Activated CD4-positive, CD25-positive, alpha-beta regulatory T cell treated with anti-CD3 and anti-CD28 coated beads, Interleukin-2, amount 50 U/mL, for 24 hours (primary cell): ENCODE measurements around the gene CCT6A.
"Not testable (repeated sequence)": the region's sequence is repeated elsewhere in the genome, so short reads cannot be mapped to it uniquely, and the experiment has no call there.

Source experiments
- ATAC-seq, 2 donors: fragments of 150-1000 bp; cut with Tn5 transposase; one replicate each; pipeline ENCODE4 v1.10.0; 2021; ENCODE audit warnings: mild to moderate bottlenecking in 1 of 2, moderate library complexity in 1 of 2

Gene CCT6A

DNA sequence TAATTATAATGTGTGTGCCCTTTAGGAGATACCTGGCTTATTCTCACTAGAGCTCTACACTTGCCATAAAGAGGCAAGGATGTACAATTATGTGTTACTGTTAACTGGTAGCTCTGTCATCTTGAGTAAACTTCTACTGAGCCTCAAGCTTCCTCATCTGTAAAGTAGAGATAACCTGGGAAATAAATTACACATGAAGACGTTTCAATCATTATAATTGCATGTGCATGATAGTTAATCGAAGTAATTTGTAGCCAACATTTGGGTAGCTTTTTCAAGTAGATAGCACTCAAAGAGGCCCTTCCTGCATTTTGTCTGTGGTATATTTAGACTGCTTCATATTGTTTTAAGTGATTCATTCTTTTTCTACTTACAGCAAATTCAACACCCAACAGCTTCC, 2.4 kb downstream of the CCT6A start:
- ATAC-seq = no peak

DNA sequence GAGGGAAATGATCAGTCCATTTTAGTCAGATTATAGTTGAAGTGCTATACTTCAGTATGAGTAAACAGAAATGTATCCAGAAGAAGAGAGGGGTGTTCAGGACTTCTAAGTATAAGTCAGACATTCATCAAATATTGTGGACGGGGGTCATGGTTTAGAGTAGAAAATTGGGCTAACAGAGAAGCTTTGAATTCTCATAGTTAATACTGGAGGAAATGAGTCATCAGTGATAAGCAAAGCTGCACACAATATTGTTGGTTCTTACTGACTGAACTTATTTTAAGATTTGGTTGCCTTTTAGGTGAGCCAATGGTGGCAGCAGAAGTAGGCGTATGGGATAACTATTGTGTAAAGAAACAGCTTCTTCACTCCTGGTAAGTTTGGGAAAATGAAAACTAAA, 10.8 kb downstream of the CCT6A start:
- peak; percentile 36 to 43 for ATAC-seq

DNA sequence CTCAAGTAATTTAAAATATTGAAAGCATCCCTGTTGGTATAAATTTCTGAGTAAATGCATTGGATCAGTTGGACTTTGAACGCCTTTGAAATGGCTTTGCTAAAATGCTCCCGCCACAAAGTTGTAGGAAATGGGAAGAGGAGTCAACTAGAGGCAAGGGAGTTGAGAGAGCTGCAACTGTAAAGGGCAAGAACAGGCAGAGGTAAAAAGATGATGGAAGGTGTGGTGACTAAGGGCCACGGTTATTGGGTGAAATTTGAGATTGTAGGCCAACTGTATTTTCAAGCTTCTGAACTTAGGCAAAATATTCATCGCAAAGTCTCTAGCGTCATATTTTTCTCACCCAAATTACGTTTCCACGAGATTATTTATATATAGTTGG, 11.9 kb downstream of the CCT6A start:
- ATAC-seq = no peak

DNA sequence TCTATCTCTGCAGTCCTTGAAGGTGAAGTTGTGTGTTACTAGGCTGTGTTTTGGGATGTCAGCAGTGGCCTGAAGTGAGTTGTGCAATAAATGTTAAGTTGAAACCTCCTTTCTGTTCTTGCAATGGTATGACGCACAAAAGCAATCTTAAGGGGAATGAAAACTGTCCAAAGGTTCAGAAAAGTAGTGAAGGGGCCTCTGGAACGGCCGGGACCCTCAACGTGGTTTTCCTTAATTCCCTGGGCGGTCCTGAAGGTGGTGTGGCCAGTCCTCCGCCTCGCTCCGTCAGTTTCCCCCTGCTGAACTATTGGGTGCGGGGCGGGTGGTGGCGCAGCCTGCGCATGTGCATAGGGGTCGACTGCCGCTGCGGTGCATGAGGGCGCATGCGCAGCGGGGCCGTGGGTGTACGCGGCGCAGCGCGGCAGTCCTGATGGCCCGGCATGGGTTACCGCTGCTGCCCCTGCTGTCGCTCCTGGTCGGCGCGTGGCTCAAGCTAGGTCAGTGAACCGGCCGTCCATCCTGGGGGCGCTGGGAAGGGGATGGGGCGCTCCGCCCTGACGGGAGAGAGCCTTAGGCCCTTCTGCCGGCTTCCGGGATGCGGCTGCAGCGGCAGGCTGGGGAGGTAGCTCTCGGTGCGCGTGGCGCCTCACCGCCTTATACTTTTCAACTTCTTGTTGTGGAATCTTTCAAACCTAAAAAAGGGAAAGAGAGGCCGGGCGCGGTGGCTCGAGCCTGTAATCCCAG, 12.5 kb downstream of the CCT6A start, which contains the start of gene SUMF2:
SUMF2 (plus strand) TSS at position 405 of the 744 bp plus-strand sequence; CDS start at position 431, 26 bp downstream.
- peak; percentile 83 to 84 for ATAC-seq

DNA sequence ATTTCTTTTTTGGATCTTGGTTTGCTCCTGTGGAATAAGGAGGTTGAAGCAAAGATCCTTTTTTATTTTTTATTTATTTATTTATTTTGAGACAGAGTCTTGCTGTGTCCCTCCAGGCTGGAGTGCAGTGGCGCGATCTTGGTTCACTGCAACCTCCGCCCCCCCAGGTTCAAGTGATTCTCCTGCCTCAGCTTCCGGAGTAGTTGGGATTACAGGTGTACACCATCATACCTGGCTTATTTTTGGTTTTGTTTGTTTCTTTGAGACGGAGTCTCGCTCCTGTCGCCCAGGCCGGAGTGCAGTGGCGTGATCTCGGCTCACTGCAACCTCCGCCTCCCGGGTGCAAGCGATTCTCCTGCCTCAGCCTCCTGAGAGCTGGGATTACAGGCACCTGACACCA, 14.8 kb downstream of the CCT6A start:
- not testable (repeated sequence) for ATAC-seq

DNA sequence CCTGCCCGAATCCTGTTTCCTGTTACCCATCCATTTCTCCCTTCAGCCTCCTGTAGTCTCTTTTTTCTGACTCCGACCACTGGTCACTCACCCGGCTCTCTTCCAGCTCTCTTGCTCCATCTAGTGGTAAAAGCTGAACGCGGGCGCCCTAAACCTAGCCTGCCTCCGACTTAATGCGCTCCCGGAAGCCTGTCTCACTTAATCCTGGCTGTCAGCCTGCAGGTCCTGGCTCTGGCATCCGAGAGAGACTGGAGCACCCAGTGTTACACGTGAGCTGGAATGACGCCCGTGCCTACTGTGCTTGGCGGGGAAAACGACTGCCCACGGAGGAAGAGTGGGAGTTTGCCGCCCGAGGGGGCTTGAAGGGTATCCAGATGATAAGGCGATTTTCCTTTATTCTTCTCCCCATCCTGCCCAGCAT, 22.8 kb downstream of the CCT6A start:
- peak; percentile 81 to 87 for ATAC-seq

DNA sequence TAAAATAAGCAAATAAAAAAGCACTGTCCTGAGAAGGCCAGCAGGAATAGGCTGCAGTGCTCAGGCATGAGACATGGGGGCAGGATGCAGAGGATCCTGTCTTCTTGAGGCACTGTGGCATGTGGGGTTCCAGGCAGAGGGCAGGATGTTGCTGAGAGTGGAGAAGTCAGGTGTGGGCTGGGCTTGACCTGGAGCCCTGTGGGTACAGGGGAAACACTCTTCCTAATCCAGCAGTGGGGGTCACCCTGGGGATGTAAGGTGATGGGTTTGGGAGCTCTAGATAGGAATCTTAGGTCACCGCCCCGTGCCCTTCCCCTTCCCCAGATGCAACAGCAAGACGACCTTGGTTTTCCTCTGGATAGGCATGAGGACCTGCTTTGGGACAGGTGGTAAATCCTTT, 26.1 kb downstream of the CCT6A start:
- ATAC-seq = no peak

DNA sequence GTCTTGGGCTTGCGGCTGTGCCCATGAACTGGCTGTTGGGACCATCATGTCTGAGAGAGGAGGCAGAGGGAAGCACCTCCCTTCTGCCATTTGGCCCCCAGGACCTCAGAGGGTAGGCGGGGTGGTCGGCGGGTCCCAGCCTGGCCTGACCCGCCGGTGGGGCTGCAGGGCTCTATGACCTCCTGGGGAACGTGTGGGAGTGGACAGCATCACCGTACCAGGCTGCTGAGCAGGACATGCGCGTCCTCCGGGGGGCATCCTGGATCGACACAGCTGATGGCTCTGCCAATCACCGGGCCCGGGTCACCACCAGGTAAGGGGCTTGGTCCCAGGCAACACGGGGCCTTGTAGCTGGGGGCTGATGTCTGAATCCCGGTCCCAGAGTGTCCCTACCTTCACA, 26.6 kb downstream of the CCT6A start:
- no peak for ATAC-seq

DNA sequence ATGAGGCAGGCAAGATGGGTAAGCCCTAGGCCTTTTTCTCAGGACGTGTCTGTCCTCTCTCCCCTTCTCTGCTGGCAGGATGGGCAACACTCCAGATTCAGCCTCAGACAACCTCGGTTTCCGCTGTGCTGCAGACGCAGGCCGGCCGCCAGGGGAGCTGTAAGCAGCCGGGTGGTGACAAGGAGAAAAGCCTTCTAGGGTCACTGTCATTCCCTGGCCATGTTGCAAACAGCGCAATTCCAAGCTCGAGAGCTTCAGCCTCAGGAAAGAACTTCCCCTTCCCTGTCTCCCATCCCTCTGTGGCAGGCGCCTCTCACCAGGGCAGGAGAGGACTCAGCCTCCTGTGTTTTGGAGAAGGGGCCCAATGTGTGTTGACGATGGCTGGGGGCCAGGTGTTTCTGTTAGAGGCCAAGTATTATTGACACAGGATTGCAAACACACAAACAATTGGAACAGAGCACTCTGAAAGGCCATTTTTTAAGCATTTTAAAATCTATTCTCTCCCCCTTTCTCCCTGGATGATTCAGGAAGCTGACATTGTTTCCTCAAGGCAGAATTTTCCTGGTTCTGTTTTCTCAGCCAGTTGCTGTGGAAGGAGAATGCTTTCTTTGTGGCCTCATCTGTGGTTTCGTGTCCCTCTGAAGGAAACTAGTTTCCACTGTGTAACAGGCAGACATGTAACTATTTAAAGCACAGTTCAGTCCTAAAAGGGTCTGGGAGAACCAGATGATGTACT, 28.1 kb downstream of the CCT6A start:
- no peak for ATAC-seq

DNA sequence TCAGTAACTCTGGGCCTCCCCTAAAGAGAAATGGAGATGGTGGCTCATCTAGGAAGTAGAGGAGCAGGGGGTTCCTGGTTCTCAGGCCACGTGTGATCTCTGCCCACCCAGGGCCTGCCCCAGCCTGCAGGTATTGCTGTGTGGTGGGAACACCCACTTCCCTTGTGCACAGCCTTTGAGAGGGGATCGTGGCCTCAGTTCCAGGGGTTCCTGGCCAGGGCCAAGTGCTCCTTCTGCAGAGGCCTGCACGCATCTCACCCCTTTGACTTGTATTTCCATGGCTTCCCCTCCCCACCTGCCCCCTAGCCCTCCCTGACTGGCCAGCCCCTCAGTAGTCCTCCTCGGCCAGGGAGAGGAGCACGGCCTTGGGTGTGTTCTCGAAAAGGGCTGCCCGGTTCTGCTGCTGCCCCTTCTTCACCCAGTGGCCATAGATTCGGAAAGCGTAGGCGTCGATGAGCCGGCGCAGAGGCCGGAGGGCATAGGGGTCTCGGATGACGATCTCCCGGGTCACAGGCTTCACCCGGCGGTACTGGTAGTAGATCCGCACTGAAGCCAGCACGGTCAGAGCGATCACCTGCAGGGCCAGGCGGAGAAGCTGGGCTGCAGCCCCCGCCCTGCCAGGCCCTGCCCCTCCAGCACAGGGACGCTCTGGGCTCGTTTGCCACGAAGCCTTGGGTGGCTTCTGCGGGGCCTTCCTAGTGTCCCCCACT, 29.3 kb downstream of the CCT6A start:
- not testable (repeated sequence) for ATAC-seq

DNA sequence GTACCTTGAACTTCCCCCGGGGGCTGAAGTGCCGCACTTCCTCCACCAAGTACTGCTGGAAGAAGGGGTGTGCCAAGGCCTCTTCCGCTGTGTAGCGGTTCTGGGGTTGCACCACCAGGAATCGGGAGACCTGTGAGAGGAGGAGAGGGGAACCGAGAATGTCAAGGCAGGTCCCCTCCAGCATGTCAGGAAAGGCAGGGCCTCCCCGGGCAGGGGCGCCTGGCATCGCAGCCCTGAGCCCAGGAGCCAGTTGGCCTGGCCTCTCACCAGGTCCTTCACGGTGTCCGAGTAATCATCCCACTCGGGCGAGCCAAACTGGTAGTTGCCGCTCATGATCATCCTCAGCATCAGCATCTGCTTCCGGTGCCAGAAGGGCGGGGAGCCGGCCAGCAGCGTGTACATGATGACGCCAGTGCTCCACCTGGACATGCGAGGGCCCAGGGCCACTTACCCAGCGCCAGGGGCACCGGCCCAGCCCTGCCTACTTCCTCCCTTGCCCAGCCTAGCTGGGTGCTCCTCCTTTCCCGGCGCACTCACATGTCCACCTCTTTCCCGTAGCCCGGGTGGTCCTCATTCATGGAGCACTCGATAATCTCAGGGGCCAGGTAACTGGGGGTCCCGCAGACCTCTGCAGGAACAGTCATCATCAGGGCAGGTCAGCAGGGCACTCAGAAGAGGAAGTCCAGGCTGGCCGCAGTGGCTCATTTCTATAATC, 30.2 kb downstream of the CCT6A start:
- ATAC-seq = no peak

DNA sequence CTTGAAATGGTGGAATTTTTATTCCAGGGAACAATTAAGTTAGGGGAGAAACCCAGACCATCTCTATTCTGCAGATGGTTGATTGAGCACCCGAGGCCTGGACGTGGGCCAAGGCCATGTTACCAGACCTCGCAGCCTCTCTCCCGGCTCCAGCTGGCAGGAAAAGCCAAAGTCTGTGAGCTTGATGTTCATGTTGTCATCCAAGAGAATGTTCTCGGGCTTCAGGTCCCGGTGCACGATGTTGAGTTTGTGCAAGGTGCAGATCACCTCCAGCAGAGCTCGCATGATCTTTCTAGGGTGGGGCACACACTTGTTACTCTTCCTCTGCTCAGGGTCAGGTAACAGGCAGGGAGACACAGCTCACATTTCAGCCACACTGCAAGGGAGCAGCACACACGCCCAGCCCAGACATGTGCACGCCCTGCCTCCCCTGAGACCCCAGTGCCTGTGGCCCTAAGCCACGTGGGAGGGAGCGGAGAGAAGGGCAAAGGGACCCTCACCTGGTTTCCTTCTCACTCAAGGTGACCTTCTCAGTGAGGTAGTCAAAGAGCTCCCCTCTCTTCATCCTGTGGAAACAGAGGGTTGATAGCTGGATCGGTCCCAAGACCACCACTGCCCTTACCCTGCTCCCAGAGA, 31.7 kb downstream of the CCT6A start:
- no peak for ATAC-seq

DNA sequence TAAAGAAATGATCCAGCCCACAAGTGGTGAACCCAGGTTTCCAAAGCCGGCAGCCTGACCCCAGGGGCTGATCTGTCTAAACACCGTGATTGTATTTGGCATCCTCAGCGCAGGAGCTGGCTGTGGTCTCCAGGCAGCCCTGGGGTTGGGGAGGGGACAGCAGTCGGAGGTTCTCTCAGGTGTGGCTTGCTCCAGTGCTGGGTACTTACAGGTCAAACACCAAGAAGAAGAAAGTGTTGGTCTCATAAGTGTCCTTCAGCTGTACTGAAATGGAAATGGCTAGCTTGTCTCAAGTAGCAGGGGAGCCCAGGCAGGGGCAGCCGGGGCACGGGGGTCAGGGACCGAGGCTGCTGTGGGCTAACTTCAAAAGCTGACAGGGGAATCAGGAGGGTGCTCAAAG, 35.2 kb downstream of the CCT6A start:
- ATAC-seq = no peak

DNA sequence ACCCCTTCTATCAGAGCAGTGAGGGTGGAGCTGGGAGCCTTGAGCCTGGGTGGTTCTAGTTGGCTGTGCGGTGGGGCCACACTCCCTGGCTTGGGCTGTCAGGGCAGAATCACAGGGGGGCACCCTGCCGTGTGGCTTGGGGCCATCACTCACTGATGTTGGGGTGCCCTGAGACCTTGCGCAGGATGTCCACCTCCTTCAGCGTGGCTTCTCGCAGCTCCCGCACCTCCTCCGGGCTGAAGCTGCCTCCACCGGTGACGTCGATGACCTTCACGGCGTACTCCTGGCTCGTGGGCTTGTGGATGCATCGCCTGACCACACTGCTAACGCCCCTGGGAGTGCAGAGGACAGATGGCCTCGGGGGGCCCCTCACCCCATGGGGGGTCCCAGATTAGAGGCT, 35.9 kb downstream of the CCT6A start:
- no peak for ATAC-seq

DNA sequence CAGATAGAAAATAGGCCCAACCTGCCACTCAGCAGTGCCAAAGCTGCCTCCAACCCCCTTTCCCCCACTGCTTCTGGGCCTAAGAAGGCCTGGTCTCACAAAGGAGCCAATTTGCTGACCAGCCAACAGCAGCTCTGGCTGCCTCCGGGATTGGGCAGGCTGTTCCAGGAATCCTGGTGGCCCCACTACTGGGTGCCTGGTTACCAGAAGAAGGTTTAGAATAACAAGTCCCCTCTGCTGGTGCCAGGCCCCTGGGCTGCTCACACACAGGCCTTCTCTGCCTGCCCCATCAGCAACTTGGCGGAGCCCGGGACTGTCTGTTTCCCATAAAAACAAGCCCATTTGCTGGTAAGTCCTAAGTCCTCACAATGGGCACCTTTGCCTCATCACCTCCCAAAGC, 40.0 kb downstream of the CCT6A start:
- ATAC-seq = no peak

DNA sequence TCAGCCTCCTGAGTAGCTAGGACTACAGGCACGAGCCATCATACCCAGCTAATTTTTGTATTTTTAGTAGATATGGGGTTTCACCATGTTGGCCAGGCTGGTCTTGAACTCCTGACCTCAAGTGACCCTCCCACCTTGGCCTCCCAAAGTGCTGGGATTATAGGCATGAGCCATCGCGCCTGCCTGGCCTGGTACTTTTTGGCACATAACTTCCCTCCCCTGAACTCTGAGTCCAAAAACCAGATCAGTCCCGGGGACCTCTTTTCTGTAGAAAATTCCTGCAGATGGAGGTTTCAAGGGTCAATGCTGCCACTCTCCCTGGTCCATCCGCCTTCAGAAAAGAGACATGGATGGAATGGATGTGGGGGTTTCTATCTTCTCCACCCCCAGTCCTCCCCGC, 40.8 kb downstream of the CCT6A start:
- not testable (repeated sequence) for ATAC-seq

DNA sequence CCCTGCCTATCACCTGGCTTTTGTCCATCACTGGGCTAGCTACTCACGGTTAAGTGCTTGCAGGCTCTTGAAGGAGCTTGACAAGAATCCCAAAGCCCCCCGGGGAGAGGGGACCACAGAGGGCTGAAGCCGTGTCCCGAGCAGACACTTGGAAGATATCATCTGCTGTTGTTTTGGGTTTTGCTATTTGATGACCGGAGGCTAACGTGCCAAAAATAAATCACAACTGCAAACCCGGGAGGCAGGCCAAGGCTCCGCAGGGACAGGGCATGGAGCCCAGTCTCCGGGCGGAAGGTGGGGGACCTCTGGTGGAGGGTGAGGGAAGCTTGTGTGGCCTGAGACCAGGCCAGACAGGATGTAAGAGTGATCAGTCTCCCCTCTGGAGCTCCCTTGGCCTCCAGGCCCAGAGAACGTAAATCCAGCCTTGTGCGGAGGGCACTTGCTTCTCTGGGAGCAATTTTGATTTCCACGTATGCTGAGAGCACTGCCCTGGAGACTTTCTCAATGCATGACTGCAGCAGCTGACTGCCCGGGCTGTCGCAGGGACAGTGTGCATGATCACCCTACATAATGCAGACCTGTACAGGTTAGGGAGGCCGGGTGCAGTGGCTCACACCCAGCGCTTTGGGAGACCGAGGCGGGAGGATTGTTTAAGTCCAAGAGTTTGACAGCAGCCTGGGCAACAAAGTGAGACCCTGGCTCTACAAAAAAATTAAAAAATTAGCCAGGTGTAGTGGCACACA, 41.4 kb downstream of the CCT6A start, which contains the start of gene PHKG1:
PHKG1 (minus strand) TSS at position 164 of the 743 bp plus-strand sequence. CDS start 4,011 bp downstream, outside the sequence.
- no peak for ATAC-seq

DNA sequence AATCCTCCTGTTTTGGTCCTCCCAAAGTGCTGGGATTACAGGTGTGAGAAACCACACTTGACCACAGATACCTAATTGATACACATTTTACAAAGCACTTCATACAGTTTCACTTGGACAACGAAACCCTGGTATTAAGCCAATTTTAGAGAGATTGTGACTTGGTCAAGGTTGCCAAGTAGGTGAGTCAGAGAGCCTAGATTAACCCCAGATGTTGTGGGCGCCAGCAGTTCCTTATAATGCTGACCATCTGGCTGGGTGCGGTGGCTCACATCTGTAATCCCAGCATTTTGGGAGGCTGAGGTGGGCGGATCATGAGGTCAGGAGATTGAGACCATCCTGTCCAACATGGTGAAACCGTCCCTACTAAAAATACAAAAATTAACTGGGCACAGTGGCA, 46.1 kb downstream of the CCT6A start:
- no peak for ATAC-seq

DNA sequence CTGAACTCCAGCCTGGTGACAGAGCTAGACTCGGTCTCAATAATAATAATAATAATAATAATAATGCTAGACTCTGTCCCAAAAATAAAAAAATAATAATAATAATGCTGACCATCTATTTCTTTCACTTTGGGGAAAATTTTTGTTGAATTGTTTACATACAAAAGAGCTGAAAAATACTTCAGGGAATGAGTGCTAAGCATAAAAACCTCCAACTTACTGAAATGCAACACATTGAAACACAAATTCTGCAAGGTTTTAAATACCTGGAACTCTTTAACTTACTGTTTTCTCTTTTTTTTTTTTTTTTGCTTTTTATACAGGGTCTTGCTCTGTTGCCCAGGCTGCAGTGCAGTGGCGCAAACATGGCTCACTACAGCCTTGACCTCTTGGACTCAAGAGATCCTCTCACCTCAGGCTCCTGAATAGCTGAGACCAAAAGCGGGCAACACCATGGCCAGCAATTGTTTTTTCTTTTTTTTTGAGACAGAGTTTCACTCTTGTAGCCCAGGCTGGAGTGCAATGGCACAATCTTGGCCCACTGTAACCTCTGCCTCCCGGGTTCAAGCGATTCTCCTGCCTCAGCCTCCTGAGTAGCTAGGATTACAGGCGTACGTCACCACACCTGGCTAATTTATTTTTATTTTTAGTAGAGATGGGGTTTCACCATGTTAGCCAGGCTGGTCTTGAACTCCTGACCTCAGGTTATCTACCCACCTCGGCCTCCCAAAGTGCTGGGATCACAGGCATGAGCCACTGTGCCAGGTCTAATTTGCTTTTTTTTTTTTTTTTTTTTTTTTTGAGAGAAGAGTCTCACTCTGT, 46.8 kb downstream of the CCT6A start:
- not testable (repeated sequence) for ATAC-seq

DNA sequence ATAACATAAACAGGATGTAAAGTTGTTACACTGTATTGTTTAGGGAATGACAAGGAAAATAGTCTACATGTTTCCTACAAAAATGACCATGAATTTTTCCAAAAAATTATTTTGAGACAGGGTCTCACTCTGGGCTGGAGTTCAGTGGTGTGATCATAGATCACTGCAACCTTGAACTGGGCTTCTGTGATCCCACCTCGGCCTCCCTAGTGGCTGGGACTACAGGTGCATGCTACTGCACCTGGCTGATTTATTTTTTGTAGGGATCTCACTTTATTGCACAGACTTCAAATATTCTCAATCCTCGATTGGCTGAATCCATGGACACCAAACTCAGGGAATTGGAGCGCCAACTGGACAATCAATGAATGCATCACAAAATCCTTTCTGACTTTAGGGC, 48.1 kb downstream of the CCT6A start:
- no peak for ATAC-seq

DNA sequence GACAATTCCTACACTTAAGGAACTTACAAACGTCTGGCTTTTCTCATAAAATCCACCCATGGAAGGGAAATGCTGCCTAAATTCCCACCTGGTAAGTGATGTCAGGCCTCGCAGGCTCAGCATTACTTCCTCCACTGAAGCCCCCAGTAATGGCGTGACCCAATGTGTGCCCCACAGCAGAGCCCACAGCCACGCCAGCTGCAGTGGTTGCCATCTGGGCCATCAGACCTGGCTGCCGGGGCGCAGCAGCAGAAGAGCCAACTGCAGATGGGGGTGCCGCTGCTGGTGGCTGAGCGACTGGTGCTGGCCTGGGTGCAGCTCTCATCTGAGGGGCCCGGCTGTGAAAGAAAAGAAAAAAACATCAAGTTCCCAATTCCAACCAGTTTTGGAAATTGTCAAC, 52.6 kb downstream of the CCT6A start:
- ATAC-seq = not testable (repeated sequence)
